CD4-positive, alpha-beta T cell treated with Interleukin-10 for 1 hour (primary cell): ENCODE results near the gene AMELX.

Experiments
- DNase-seq: peaks from one replicate; pipeline ENCODE4 v3.0.0-alpha.2; 2020

The AMELX gene

DNA sequence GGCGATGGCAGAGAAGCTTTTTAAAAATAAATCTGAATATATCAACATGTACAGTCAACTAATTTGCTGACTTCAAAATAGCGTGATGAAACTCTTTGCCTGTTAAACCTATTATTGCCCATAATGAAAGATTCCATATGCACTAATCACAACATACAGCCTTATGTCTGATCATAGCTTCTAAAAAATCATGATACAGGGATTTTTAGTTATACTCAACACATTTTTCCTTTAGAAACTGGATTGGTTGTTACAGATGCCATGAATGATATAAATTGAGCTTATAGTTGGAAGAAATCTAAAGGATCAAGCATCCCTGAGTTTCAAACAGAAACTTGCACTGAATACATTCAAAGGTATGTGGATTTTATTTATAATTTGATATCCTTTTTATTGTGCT, at the start of gene AMELX:
Gene AMELX (plus strand): TSS at position 301 of the 400 bp plus-strand sequence. CDS start 1,376 bp downstream, outside the sequence.
- DNase-seq = no peak

DNA sequence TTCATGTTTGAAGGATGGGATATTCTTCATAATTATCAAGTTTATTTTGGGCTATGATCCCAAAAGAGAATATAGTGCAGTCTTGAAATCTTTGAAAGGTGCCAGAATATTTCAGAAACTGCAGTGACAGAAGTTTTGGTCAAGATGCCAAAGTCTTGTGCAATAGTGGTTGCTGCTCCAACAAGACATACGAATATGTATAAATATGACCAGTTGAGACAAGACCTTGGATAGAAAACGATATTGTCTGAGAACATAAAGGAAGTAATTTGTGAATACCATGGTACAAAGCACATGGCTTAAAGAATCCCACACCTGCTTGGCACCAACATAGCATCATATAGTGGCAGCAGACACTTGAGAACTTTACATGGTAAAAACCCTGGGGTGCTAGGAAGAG, 48.6 kb upstream of the AMELX start:
- DNase-seq = no peak

- DNase-seq = no peak
Measured at GRCh38 chrX:11254417-11255109, 38.6 kb upstream of the AMELX start.

- no peak for DNase-seq
Measured at GRCh38 chrX:11257290-11257689, 35.9 kb upstream of the AMELX start.

DNA sequence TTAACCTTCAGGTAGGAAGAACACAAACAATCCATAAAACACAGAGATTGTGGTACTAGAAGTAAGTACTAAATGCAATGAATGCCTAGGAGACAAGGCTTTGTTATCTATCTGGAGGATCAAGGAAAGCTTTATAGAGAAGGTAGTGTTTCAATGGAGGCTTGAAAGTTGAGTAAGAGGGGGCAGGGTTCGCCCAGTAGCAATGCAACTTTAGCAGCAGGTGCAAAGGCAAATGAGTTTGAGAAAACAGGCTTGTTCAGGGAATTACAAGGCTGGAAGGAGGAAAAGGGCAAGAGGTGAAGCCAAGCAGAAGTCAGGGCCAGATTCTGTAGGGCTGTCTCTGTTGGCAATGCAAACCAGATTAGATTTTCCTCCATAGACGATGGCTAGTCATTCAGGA, 35.5 kb upstream of the AMELX start:
- no peak for DNase-seq

- DNase-seq = no peak
Measured at GRCh38 chrX:11259437-11259836, 33.8 kb upstream of the AMELX start.

- DNase-seq = no peak
Measured at GRCh38 chrX:11261260-11261659, 32.0 kb upstream of the AMELX start.

GRCh38 chrX:11264925-11265324, 28.3 kb upstream of the AMELX start:
- no peak for DNase-seq

- DNase-seq = no peak
Measured at GRCh38 chrX:11265352-11265751, 27.9 kb upstream of the AMELX start.

GRCh38 chrX:11266573-11267003, 26.6 kb upstream of the AMELX start:
- DNase-seq = no peak

DNA sequence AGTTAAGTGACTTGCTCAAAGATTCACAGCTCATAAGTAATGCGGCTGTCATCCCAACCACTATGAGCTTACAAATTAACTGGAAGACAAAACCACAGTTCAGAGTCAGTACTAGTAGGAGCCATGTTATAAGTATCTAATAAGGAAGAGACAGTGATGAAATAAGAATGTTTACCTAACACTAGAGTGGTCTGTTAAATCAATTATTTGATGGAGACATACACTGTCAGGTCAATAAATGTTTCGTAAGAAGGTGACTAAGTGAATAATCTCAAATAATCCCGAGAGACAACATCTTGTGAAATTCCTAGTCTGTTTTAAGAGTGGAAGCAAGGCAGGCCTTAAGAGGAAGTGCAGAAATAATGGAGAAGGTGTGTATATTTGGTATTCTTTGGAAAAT, 25.8 kb upstream of the AMELX start:
- no peak for DNase-seq

DNA sequence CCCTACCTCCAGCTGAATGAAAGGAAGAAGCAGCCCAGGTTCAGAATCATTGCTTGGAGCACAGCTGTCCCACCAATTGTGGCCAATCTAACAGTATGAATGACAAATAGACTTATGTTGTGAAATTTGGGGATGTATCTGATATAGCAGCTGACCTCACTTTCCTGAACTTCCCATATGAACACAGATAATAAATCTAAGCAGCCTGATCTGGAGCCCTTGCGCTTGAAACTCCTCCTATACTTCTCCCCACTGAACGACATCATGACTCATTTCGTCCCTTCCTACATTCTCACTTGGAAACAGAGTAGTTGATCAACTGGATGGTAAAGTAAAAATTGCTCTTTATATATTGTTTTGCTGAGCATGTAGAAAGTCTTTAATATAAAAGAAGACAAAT, 24.2 kb upstream of the AMELX start:
- DNase-seq = no peak

DNA sequence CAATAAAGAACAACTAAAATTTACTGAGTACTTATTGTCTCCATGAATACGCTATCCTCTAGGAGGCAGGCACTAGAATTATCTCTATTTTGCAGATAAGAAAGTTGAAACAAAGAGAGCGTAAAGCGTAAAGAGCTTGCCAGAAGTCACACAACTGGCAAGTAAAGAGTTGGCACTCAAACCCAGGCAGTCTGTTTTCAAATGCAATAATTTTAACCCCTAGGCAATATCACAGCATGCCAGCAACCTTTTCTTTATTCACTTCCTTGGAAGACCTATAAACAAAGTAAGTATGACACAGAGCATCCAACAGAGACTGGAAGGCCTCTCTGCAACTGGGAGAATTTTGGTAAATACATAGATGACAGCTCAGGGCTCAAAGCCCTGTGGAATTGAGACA, 23.2 kb upstream of the AMELX start:
- DNase-seq = no peak

GRCh38 chrX:11272290-11272689, 20.9 kb upstream of the AMELX start:
- DNase-seq = no peak

- no peak for DNase-seq
Measured at GRCh38 chrX:11272863-11273262, 20.4 kb upstream of the AMELX start.

DNA sequence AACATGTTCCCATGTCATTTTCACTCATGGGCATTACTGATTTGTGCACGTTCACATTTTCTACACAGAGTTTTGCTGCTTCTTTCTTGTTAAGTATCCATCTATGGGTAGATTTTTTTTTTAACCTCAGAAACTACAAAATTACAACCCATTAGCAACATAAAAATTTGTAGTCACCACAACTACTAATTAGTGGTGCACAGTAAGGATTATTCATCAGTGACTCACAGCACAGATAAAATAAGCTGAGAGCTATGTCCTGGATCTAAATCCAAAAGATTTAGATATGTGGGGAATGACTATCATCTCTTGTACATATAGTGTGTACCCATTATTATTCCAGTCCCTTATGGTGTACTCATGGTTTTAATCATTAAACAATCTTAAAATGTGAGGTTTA, 19.7 kb upstream of the AMELX start:
- DNase-seq = no peak

- no peak for DNase-seq
Measured at GRCh38 chrX:11282043-11282442, 11.2 kb upstream of the AMELX start.

DNA sequence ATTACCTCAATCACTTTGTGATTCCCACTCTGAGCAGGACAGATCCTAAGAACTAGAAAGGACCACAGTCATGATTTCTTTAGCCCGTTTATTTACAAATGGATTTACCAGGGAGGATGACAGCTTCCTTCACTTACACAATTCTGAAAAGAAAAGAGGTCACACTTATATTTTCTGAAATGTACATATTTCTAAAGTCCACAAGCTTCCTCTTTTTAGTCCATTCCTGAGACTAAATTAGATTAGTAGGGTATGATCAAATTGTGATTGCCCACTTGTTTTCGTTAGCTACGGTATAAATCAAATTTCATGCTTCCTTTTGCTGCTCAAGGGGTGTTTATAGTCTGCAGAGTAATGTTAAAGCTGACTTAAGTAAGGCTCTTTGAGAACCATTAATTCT, 7.6 kb upstream of the AMELX start:
- DNase-seq = no peak

- no peak for DNase-seq
Measured at GRCh38 chrX:11287505-11287904, 5.7 kb upstream of the AMELX start.

GRCh38 chrX:11290416-11291102, 2.7 kb upstream of the AMELX start:
- no peak for DNase-seq

DNA sequence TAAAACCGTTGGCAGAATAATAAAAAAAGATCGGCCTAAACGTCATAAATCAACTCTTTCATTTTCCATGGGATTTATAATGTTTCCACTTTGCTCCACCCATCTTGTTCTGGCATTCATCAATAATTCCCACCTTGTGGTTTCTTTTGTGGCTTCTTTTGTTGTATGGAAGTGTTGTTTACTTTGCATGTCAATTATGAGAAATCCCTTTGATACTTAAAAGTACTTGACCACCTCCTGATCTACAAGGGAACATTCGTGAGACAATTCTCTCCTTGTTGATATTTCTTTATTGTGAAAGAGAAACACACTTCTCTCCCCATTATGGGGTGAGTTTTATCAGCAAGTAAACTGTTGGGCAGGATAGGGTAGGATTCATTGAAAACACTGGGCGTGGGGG, 2.8 kb downstream of the AMELX start:
- DNase-seq = no peak

- DNase-seq = no peak
Measured at GRCh38 chrX:11298600-11298999, 5.4 kb downstream of the AMELX start.

DNA sequence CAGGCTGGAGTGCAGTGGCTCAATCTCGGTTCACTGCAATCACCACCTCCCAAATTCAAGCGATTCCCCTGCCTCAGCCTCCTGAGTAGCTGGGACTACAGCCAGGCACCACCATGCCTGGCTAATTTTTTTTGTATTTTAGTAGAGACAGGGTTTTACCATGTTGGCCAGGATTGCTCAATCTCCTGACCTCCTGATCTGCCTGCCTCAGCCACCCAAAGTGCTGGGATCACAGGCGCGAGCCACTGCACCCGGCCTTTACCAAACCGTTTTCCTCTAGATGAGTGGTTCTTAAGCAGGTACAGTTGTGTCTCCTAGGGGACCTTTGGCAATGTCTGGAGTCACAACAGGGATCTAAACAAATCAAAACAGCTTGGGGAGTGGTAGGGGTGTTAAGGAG, 11.6 kb downstream of the AMELX start:
- DNase-seq = no peak

DNA sequence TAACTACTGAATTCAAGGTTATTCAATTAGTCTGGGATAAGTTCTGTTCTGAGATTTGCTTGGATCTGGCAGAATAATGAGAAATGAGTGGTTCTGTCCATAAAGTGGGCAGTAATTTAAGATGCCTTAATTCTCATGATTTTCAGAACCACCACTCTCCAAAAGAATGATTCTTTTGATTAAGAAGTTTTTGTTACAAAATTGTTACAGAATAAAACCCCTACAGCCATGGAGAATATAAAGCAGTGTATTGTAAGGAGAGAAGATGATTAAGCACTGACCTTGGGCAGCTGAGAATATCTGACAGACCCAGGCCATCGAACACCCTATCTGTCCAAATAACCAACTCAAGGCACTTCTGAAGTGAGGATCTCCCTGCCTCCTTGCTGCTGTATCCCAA, 12.4 kb downstream of the AMELX start:
- DNase-seq = no peak

GRCh38 chrX:11309220-11309619, 16.0 kb downstream of the AMELX start:
- no peak for DNase-seq
